Loucy (cell line): ENCODE data around the gene KCNJ1.

Experiments
- H2AFZ ChIP-seq: fragments of 200-600 bp; sonication (generic); 2 replicates; pipeline ENCODE4 v1.6.0; 2016; ENCODE audit warnings: antibody characterized with exemption, mild to moderate bottlenecking, low read length, moderate library complexity
- H3F3A ChIP-seq: fragments of 200-600 bp; 2 replicates; pipeline ENCODE4 v1.6.0; 2016; ENCODE audit warnings: antibody characterized with exemption, low read depth, mild to moderate bottlenecking
- H3K27me3 ChIP-seq: fragments of 200-600 bp; sonication (generic); 2 replicates; pipeline ENCODE4 v1.6.1; 2014; ENCODE audit warnings: low read length, mild to moderate bottlenecking; ENCODE audit not compliant: insufficient read depth, poor library complexity, severe bottlenecking
- H3K36me3 ChIP-seq: fragments of 200-600 bp; sonication (generic); 2 replicates; pipeline ENCODE4 v1.6.1; 2016; ENCODE audit warnings: low read length; ENCODE audit not compliant: insufficient read depth
- H3K4me1 ChIP-seq: fragments of 200-600 bp; sonication (generic); 2 replicates; pipeline ENCODE4 v1.5.1; 2014; ENCODE audit warnings: low read length, mild to moderate bottlenecking; ENCODE audit not compliant: insufficient read depth, poor library complexity, severe bottlenecking
- H3K4me2 ChIP-seq: fragments of 200-600 bp; sonication (generic); 2 replicates; pipeline ENCODE4 v1.6.0; 2014; ENCODE audit warnings: antibody characterized with exemption, low read length, low read depth, mild to moderate bottlenecking; ENCODE audit not compliant: poor library complexity, severe bottlenecking
- H3K4me3 ChIP-seq: fragments of 200-600 bp; sonication (generic); 2 replicates; pipeline ENCODE4 v1.5.1; 2014; ENCODE audit warnings: low read length, mild to moderate bottlenecking, mixed read lengths; ENCODE audit not compliant: poor library complexity, severe bottlenecking
- H3K79me2 ChIP-seq: fragments of 200-600 bp; sonication (generic); 2 replicates; pipeline ENCODE4 v1.6.1; 2014; ENCODE audit warnings: low read length; ENCODE audit not compliant: insufficient read depth
- H3K9ac ChIP-seq: fragments of 200-600 bp; sonication (generic); 2 replicates; pipeline ENCODE4 v1.6.0; 2014; ENCODE audit warnings: mild to moderate bottlenecking, low read depth, low read length, moderate library complexity; ENCODE audit not compliant: poor library complexity, severe bottlenecking
- H3K9me2 ChIP-seq: fragments of 200-600 bp; sonication (generic); replicated peaks from 2 replicates; pipeline ENCODE4 v1.6.1; 2016; ENCODE audit warnings: low read depth, low read length, mixed read lengths
- H3K9me3 ChIP-seq: fragments of 200-600 bp; sonication (generic); 2 replicates; pipeline ENCODE4 v1.6.1; 2014; ENCODE audit warnings: mild to moderate bottlenecking, antibody characterized with exemption, low read length, low read depth; ENCODE audit not compliant: insufficient read depth
- H4K20me1 ChIP-seq: fragments of 200-600 bp; sonication (generic); 2 replicates; pipeline ENCODE4 v1.6.0; 2014; ENCODE audit warnings: antibody characterized with exemption, low read length, mild to moderate bottlenecking; ENCODE audit not compliant: insufficient read depth, poor library complexity, severe bottlenecking
- CTCF ChIP-seq: fragments of 200-600 bp; sonication (generic); conservative IDR thresholded peaks from 2 replicates; pipeline ENCODE4 v1.5.1; 2014; ENCODE audit warnings: mild to moderate bottlenecking, antibody characterized with exemption, low read length
- EZH2phosphoT487 ChIP-seq: fragments of 200-600 bp; IDR thresholded peaks from 2 replicates; pipeline ENCODE4 v1.6.1; 2018; ENCODE audit warnings: antibody characterized with exemption, mild to moderate bottlenecking, moderate library complexity, borderline replicate concordance

Gene KCNJ1

GRCh38 chr11:128831174-128832120 is 35.6 kb downstream of the KCNJ1 start:
- Histone ChIP-seq H3K36me3 (no peaks in the 10 kb centered on the region), H3K9me3 (no peaks in the 10 kb centered on the region), H3K27me3 (no peaks in the 10 kb centered on the region), H3K9ac (peak overlapping the region; percentile 51), H3K4me1 (peaks cover 21% of the 10 kb centered on the region), H3K79me2 (no peaks in the 10 kb centered on the region), H3F3A (no peaks in the 10 kb centered on the region), H3K9me2 (no peaks in the 10 kb centered on the region), H3K4me3 (peak overlapping the region; percentile 47), H3K4me2 (peak overlapping the region; percentile 54), H4K20me1 (no peaks in the 10 kb centered on the region), H2AFZ (peak overlapping the region; percentile 31; the same call in 1 of the 2 replicates)
- TF ChIP-seq CTCF (peak; percentile 94), EZH2phosphoT487 (no peak)

GRCh38 chr11:128830290-128831173 is 36.6 kb downstream of the KCNJ1 start:
- H3K4me1 ChIP-seq, result peaks cover 21% of the 10 kb centered on the region
- H4K20me1 ChIP-seq, result no peaks in the 10 kb centered on the region
- no peaks in the 10 kb centered on the region for H3K79me2 ChIP-seq
- TF ChIP-seq CTCF (no peak), EZH2phosphoT487 (no peak)
- H3K9me2 ChIP-seq, result no peaks in the 10 kb centered on the region
- H2AFZ ChIP-seq, result peak overlapping the region; percentile 31; the same call in 1 of the 2 replicates
- H3K9me3 ChIP-seq, result no peaks in the 10 kb centered on the region
- no peaks in the 10 kb centered on the region for H3K36me3 ChIP-seq
- H3F3A ChIP-seq, result no peaks in the 10 kb centered on the region
- peak overlapping the region; percentile 51 for H3K9ac ChIP-seq
- H3K4me2 ChIP-seq, result peak overlapping the region; percentile 54
- H3K27me3 ChIP-seq, result no peaks in the 10 kb centered on the region
- peak overlapping the region; percentile 47 for H3K4me3 ChIP-seq

GRCh38 chr11:128828350-128828749 is 38.7 kb downstream of the KCNJ1 start:
- no peaks in the 10 kb centered on the region for H3K27me3 ChIP-seq
- H3K9me3 ChIP-seq, result no peaks in the 10 kb centered on the region
- no peak for TF ChIP-seq CTCF
- no peak for TF ChIP-seq EZH2phosphoT487
- H3F3A ChIP-seq, result no peaks in the 10 kb centered on the region
- no peak overlapping the region for H3K9ac ChIP-seq
- peaks cover 21% of the 10 kb centered on the region for H3K4me1 ChIP-seq
- no peak overlapping the region for H2AFZ ChIP-seq
- no peak overlapping the region for H3K4me3 ChIP-seq
- H3K9me2 ChIP-seq, result no peaks in the 10 kb centered on the region
- H3K36me3 ChIP-seq, result no peaks in the 10 kb centered on the region
- H4K20me1 ChIP-seq, result no peaks in the 10 kb centered on the region
- no peak overlapping the region for H3K4me2 ChIP-seq
- H3K79me2 ChIP-seq, result no peaks in the 10 kb centered on the region
